GM21825 (cell line): ENCODE measurements around the gene SKAP2.

Source experiments
- ATAC-seq: cut with Tn5 transposase; IDR thresholded peaks from one replicate; pipeline ENCODE4 v1.9.1; 2021; ENCODE audit warnings: mild to moderate bottlenecking, moderate library complexity; ENCODE audit not compliant: unreplicated experiment

SKAP2 gene

GRCh38 chr7:26779978-26780595 is 84.3 kb downstream of the SKAP2 start:
- no peak for ATAC-seq

- no peak for ATAC-seq
Measured at GRCh38 chr7:26777385-26777784, 87.0 kb downstream of the SKAP2 start.

GRCh38 chr7:26760501-26760900 is 103.9 kb downstream of the SKAP2 start:
- no peak for ATAC-seq

GRCh38 chr7:26759108-26759507 is 105.3 kb downstream of the SKAP2 start:
- no peak for ATAC-seq

- no peak for ATAC-seq
Measured at GRCh38 chr7:26743205-26743604, 121.2 kb downstream of the SKAP2 start.

GRCh38 chr7:26735976-26736600 is 128.3 kb downstream of the SKAP2 start:
- no peak for ATAC-seq

GRCh38 chr7:26729150-26729775 is 135.1 kb downstream of the SKAP2 start:
- ATAC-seq = no peak

- ATAC-seq = no peak
Measured at GRCh38 chr7:26726051-26726450, 138.3 kb downstream of the SKAP2 start.

- no peak for ATAC-seq
Measured at GRCh38 chr7:26724795-26725194, 139.6 kb downstream of the SKAP2 start.

GRCh38 chr7:26723129-26723528 is 141.3 kb downstream of the SKAP2 start:
- no peak for ATAC-seq

- ATAC-seq = no peak
Measured at GRCh38 chr7:26721450-26721849, 142.9 kb downstream of the SKAP2 start.

- no peak for ATAC-seq
Measured at GRCh38 chr7:26718063-26718462, 146.3 kb downstream of the SKAP2 start.

GRCh38 chr7:26714438-26714837 is 150.0 kb downstream of the SKAP2 start:
- ATAC-seq = no peak

GRCh38 chr7:26714006-26714405 is 150.4 kb downstream of the SKAP2 start:
- no peak for ATAC-seq

GRCh38 chr7:26709210-26709990 is 155.0 kb downstream of the SKAP2 start:
- ATAC-seq = no peak

GRCh38 chr7:26705567-26705966 is 158.8 kb downstream of the SKAP2 start:
- ATAC-seq = no peak

GRCh38 chr7:26704786-26705185 is 159.6 kb downstream of the SKAP2 start:
- no peak for ATAC-seq

- ATAC-seq = no peak
Measured at GRCh38 chr7:26704036-26704435, 160.4 kb downstream of the SKAP2 start.

- no peak for ATAC-seq
Measured at GRCh38 chr7:26700893-26701292, 163.5 kb downstream of the SKAP2 start.

GRCh38 chr7:26700386-26700785 is 164.0 kb downstream of the SKAP2 start:
- no peak for ATAC-seq

- no peak for ATAC-seq
Measured at GRCh38 chr7:26699766-26700165, 164.6 kb downstream of the SKAP2 start.

GRCh38 chr7:26698806-26699205 is 165.6 kb downstream of the SKAP2 start:
- ATAC-seq = no peak
